GM18858 (cell line): ENCODE results near the gene ETV3L.

Experiments
- ATAC-seq: cut with Tn5 transposase; IDR thresholded peaks from one replicate; pipeline ENCODE4 v1.9.1; 2021; ENCODE audit not compliant: unreplicated experiment

The ETV3L gene

DNA sequence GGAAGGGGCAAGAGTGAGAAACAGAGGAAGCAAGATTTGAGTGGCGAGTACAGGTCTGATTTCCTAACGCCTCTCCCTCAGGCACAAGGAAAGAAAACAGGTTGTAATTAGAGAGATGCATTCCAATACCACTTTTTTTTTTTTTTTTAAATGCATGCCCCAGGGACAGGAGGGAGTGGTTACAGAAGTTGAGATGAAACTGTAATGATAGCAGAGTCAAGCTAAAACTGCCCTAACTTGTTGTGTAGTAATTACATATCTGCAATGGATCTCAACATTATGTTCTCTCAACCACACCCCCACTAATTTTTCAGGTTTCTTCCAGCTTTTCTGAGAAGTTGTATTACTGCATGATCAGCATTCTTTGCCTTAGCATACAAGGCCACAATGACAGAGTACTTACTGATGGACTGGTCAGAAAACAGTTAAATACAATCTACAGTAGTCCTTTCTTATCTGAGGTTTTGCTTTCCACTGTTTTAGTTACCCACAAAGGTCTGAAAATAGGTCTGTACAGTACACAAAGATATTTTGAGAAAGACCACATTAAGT is 33.1 kb upstream of the ETV3L start:
- no peak for ATAC-seq

DNA sequence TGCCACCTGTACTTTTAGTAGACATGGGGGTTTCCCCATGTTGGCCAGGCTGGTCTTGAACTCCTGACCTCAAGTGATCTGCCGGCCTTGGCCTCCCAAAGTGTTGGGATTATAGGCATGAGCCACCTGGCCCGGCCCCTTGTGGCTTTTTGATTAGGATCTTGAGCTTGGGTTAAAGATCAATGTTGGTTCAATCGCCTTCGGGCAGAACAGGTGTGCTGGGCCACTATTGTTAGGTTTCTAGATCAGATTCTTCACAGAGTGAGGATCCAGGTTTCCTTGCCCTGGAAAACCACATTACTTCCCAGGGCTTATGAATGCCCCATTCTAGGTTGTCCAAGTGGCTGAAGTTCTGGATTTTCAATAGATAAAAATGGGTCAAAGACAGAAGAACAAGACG is 32.5 kb upstream of the ETV3L start:
- no peak for ATAC-seq

DNA sequence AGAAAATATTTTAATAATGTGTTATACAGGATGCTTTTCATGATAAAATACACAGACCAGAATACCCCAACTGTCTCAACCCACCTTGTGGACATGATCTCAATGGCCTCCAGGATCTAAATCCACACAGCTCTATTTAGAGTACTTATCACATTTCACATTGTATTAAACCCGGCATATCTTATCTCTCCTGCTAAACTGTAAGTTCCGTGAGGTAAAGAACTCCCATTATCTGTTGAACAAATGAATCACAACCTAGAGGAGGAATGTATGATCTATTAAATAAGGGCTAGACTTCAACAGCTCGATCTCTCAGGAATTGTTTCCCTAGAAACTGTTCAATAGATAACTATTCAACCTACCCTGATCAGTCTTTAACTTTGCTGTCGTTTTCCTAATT is 31.7 kb upstream of the ETV3L start:
- ATAC-seq = no peak

DNA sequence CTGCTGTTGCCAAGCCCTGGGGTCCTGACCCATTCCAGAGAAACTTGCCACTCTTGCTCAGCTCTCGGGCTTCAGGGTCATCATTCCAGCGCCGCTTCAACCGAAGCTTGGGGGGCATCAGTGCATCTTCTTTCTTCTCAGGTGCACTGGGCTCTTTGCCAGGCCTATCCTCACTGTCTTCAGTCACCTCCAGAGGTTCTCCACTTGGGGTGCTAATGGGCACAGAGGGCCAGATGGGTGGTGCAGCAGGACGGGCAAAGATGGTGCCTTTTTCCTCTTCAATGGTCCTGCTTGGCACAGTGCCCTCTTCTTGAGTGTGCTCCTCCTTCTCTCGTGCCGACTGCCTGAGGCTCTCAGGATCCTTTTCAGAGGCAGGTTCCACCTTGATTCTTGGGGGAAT is 25.2 kb upstream of the ETV3L start:
- no peak for ATAC-seq

DNA sequence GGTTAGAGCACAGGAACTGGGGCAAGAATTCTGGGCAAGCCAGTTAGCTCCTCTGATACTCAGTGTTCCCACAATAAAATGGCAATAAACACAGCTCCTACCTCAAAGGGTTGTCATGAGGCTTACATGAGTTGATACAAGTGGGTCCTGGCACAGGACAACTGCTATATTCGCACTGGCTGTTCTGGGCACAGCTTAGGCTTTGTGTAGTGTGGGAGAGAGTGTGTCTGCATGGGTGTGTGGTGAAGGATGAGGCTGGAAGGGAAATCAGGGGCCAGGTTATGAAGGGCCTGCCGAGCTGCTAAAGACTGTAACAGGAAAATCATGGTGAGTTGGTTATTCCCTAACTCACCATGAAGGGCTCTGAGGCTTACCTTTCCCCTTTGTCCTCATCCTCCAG is 19.8 kb upstream of the ETV3L start:
- ATAC-seq = no peak

DNA sequence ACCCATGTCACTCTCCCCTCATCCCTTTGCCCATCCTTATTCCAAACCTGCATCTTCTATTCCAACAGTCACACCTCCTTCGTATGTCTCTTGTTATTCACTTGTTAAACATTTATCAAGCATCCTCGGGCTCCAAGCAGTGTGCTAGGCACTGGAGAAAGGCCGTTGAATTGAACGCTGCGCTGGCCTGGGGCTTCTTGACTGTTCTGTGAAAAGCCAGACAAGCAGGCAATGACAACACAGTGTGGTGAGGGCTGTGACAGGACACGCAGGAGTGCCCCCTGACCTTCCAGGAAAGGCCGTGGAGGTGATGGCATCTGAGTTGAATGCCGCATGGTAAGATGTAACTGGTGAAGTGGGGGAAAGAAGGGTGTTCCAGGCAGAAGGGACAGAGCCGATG is 19.4 kb upstream of the ETV3L start:
- no peak for ATAC-seq

DNA sequence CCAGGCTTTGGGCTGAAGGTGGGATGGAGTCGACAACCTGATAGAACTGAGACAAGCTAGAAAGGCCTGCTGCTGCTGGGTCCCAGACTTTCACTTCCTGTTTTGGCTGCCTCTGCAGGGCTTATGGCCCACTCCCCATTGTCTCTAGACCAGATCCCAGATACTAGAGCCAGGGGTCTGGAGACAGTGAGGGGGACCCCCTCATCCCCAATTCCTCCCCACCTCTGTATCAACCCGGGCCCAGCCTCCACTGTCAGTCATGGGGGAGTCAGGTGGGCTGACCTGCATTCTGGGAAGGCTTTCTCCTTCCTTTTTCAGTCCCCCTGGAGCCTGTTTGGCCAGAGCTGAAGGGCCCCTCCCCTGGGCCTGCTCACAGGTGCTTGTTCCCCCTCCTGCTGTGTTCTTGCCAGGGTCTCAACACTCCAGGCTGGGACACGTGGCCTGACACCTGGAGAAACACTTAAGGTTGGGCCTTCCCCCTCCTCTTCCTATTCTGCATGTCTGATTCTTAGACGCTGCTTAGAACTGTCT is 18.0 kb upstream of the ETV3L start:
- ATAC-seq = no peak

DNA sequence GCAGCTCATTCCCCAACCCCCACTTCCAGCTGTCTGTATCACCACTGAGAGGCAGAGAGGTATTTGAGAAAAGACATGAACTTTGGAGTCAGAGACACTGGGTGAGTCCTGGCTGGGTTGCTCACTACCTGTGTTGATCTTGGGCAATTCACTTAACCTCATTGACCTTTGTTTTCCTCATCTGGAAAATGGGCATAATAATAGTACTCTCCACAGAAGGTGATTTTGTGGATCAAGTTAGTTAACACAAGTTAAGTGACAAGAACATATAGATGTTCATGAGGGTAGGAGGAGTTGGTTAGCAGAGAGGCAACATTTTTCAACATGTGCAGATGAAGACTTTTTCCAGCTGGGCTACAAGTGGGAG is 17.1 kb upstream of the ETV3L start:
- ATAC-seq = no peak

DNA sequence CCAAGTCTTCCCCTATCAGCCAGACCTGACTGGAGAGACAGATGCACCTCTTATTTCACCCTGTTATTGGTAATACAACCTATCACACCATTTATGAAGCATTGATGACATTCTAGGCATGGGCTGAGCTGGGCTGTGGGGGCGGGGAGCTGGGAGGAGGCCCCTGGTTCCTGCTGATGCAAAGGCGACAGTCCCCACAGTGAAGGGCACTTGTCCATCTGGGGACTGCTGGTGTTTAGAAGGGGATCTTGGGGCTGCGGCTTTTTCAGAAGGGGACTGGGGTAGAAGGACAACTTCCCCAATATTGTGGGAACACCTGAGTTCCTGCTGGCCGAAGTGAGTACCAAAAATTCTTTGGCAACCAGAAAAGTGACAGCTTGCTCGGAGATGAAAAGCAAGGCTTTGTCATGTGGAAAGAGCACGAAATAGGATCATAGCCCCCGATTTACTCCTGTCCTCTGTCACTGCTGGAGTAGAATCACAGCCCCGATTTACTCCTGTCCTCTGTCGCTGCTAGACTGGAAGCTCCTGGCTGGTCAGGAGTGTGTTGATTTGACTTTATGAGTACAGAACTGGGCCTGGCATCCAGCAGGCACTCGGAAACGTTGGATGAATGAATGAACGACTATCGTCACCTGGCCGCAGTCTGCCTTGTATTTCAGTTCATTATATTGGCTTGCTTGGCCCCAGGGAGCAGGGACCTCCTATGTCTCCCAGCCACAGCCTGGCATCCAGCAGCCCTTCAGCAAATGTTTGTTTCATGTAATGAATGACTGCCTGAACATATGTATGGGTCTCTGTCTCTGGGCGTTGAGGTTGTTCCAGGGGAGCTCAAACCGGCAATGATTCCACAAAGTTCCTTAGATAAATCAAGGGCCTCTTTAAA is 16.5 kb upstream of the ETV3L start:
- no peak for ATAC-seq

DNA sequence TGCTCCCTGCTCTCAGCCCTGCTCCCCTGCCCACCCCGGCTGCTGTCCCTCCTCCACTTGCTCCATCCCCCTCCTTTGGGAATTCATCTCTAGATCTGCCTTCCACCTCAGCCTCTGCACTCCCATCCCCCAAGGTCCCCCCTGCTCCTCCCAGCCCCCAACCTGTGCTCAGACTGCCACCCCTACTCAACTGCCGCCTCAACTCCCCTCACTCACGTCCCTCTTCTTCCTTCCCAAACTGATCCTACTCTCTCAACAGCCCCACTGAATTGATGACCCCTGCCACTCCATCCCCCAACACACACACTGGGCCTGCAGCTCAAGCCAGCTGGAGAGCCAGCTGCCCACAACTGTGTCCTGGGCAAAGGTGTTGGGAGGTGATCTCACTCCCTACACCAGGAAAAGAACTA is 15.8 kb upstream of the ETV3L start:
- ATAC-seq = no peak

DNA sequence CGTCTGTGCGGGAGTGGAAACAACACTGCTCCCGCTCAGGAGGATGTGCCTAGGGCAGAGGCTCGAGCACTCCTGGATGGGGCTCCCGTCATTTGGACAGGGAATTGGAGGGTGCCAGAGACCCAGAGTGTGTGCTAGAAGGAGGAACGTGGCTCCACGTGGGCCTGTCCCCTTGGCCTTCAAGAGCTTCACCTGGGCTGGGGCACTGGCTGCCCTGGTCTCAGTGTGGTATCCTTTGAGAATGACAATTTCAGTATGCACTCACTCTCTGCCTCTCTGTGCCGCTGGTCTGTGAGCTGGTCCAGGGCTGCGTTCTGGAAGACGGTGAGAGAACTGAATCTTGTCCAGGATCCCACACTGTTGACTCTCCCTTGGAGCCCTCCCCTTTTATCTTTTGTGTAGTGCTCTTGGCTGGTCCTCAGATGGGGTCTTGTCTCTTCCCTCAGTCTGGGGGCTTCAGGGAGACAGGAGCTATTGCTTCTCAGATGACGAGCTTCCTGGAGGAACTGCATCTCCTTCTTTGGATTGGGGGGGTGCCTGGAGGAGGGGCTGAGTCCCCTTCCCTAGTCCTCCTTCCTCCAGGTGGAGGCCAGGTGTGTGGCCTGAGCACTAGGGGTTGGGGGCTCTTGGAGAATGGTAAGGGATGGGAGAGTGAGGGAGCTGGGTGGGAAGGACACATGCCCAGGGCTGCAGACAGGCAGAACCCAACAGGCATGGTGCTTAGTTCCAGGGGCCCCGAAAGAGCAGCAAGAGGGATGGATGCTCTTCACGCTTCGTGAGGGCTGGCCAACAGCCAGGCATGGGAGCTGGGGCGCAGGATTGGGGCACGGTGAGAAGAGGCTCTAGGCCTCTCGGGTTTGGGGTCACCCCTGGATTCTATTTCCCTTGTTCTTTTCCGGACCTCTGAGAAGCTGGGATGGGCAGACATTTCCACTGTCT is 14.8 kb upstream of the ETV3L start:
- no peak for ATAC-seq

DNA sequence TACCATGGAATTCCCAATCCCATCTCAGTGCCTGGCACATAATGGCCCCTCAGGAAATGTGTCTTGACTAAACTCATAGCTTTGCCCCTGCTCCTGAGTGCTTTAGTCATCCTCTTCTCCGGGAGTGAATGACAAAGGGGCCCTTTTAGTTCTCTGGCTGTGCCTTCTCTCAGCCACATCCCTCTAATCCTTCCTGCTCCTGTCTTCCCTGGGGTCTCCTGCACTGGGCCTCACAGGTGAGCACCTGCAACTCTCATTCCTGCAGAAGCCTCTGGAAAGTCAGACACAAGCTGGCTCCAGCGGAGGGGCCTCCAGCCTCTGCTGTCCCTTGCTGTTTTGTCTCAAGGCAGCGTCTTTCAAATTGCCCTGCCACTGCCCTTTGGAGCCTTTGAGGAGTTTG is 14.0 kb upstream of the ETV3L start:
- no peak for ATAC-seq

DNA sequence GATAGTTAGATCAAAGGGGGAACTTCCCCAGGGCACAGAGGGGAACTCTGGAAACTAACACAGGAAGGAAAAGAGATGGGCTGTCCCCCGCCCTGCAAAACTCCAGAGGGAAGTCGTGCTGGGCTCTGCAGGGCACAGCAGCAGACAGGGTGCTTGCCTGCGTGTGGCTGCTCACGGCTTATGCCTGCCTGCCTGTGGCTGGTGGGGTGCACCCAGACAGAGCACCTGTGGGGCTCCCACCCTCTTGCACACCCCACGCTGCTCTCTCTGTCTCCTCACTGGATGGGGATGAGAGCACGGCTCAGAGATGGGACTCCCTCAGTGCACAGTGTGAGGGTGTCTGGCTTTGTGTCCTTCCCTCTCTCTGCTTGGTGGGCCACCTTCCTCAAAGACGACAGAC is 13.5 kb upstream of the ETV3L start:
- no peak for ATAC-seq

DNA sequence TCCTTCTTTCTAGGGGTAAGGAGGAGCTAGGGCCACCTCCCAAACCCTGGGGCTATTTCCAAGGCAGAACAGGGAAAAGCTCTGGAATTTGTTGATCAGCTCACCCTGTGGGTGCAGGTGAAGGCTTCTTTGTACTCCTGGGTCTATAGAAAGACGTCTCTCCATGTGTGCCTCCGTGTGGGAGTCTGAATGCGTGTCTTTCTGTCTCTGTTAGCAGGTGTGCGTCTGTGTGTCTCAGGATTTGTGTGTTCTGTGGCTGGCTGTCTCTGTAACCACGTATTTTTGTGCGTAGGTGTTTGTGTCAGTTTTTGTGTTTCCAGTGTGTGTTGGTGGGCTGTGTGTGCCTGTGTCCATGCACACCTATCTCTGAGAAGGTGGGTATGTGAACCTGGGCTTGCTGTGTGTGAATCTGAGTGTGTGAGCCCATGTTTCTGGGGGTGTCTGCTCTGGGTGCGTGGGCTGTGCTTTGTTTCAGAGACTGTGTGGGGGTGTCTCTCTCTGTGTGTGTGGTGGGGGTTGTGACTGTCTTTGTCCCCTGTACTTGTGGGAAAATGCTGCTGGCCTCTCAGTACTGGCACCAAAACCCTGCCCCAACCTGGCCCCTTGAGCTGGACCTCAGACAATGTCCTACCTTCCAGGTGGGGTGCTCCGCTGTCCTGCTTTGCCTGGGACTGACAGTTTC is 12.7 kb upstream of the ETV3L start:
- ATAC-seq = no peak

DNA sequence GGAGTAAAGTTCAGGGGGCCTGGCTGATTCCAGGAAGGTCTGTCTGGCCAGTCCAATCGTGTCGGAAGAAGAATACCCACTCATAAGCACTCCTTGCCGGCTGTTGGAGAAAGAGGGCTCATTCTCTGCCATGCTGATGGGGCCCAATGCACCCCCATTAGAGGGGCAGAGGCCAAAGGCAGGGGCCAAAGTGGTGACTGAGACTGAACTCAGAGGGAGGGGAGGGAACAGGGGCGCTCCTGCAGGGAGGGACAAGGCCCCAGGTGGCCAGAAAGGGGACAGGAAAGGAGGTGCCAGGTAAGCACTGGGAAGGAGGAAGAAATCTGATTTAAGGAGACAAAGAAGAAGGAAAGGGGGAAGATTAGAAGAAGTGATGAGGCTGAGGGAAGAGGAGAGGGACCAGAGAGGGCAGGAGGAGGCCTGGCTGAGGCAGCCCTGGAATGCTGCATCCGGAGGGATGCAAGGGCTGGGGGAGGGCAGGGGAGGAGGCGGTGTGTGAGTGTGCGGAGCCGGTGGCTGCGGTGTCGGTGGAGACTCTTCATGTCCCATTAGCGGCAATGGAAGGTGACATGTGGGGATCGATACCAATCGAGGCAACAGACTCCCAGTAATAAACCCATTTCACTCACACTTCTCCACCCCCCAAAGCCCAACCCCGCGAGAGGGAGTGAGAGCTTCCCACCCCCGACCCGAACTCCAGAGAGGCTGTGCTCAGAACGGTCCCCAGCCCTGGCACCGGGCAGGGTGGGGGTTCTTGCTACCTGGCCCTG is 12.0 kb upstream of the ETV3L start:
- ATAC-seq = no peak

DNA sequence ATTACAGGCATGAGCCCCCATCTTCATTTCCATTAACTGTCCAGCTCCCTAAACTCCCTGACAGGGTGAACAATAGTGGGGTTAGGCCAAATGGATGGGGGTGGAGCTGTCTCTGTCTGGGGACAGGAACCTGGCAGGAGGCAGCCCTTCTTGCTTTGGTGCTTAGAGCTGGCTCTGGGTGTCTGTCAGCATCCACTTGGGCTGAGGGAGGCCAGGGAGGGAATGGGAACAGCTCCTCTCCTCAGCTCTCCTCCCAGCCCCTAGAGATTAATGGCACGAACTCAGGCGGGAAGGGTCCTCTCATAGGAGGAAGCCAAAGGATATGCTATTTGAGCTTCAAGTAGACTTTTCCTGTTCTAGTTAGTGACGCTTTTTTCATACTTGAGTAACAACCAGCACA is 11.1 kb upstream of the ETV3L start:
- no peak for ATAC-seq

DNA sequence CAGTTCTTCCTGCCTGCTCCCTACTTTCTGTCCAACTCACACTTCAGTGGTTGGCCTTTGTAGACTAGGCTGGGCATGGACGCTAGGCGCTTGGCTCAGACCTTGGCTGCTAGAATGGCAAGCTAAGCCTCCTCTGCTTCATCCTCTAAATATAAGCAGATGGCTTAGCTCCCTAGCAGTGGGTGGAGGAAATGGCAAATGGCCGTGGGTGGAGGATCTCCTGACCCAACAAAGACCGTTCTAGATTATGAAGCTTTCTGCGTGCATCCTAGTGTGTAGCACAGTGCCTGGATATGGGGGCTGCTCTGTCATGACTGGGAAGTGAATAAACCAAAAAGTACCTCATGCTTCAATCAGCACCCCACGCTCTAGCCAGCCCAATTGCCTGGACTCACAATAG is 10.4 kb upstream of the ETV3L start:
- no peak for ATAC-seq

DNA sequence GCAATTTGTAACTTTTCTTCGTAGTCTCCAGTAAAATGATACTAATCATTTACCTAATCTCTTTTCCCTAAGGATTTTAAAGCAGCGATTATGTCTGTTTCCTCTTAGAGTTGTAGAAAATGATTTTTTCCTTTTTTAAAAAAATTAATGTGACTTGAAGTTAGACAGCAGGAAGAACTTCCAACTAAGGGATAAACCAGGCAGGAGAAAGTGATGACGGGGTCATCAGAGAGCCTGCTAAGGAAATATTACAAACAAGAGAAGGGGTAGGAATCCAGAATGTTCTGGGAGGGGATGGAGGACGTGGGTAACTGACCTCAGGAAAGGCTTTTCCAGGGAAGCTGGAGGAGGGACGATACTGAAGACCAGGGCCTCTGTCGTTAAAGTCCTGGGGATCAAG is 8.8 kb upstream of the ETV3L start:
- no peak for ATAC-seq

DNA sequence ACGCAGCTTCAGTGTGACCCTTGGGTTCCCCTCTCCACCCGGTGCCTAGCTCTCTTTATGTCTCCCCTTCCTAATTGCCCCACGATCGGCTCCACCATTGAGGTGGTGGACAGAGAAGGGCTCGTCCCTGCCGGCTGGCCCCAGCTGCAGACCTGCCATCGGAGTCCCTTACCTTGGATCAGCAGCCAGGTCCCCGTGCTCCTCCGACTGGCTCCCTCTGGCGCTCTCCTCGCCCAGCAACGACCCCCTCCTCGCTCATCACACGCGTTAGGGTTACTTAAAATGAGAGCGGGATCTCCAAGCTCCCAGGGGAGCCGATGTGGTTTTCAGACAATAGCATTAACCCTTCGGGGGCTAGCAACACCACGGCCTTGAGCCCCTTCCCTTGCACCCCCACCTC is 8.1 kb upstream of the ETV3L start:
- no peak for ATAC-seq

DNA sequence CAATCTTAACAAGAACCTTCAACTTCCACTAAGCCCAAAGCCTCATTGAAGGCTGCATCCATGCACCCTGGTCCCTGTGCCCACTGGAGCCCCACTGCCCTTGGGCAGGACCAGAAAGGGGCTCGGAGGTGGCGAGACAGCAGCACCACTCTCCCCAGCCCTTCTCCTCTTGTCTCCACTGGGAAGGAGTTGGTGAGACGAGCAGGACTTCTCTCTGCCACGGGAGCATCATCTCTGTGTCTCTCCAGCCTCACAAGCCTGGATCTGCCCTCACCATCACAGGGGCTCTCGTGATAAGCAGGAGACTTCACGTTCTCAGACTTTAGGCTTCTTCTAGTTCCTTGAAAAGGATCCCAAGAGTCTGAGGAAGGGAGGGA is 7.2 kb upstream of the ETV3L start:
- no peak for ATAC-seq
